Umbilical cord (tissue), 2 donors: ENCODE data around the gene RFC1. TPM values are rescaled to one million over a fixed set of nuclear protein-coding genes. Genes with fewer than 3 reads are reported as not detected.

ENCODE experiments used
- DNase-seq: peaks from one replicate; pipeline ENCODE4 v3.0.0-alpha.2; 2015; ENCODE audit warnings: low spot score
- total RNA-seq: library from RNA; depleted of rRNA; stranded (reverse); fragments of >200 nt; gene quantifications from one replicate; pipeline ENCODE4 v1.2.3, GENCODE V29; 2014; ENCODE audit warnings: low replicate concordance; ENCODE audit not compliant: insufficient read depth

RFC1 gene
- total RNA-seq, 1 donor from 2014 or later, result 45.5 TPM

GRCh38 chr4:39243462-39243861, 122.7 kb downstream of the RFC1 start:
- no peak for DNase-seq

Other genes with a start within 250 kb of the RFC1 start
- gene WDR19, start 183.8 kb downstream of the RFC1 start, total RNA-seq, result 106 TPM
- gene KLB, start 40.6 kb upstream of the RFC1 start, total RNA-seq, result 1.4 TPM
- 3,054 TPM for gene RPL9, start 92.6 kb upstream of the RFC1 start, total RNA-seq
- 20.5 TPM for gene LIAS, start 92.7 kb upstream of the RFC1 start, total RNA-seq
- 77.5 TPM for gene UGDH, start 161.1 kb upstream of the RFC1 start, total RNA-seq